ENCODE data around the gene DNAH17. TPM values are rescaled to one million over a fixed set of nuclear protein-coding genes. Genes with fewer than 3 reads are reported as not detected.

DNAH17 gene
- total RNA-seq, 2 experiments from 2014 or later: 0.41 to 0.45 TPM

DNA sequence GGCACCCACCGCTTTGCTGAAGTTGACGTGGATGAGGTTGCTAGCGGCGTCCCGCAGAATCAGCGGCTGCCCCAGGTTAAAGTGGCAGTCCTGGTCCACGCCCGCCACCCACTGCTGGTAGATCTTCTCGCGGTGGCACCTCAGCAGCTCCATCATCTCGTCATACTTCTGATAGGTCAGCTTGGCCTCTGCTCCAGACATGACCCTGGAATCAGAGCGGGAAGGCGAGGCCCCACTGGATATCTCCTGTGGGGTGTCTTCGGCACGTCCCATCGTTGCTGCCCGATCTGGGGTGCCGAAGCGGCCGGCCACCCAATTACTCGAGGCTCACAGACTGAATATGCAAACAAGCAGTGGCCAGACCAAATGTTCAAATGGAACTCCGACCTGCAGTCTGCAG lies 16.5 kb downstream of the DNAH17 start:
- Mint-ChIP-seq H3K9me3 (no peaks in the 10 kb centered on the region), H3K27ac (no peak overlapping the region), H3K4me1 (ENCODE audit: low read depth) (no peaks in the 10 kb centered on the region), H3K27me3 (no peaks in the 10 kb centered on the region), H3K36me3 (ENCODE audit: low read depth) (no peaks in the 10 kb centered on the region), H3K4me3 (no peak overlapping the region)
- TF ChIP-seq, protein P1, sequence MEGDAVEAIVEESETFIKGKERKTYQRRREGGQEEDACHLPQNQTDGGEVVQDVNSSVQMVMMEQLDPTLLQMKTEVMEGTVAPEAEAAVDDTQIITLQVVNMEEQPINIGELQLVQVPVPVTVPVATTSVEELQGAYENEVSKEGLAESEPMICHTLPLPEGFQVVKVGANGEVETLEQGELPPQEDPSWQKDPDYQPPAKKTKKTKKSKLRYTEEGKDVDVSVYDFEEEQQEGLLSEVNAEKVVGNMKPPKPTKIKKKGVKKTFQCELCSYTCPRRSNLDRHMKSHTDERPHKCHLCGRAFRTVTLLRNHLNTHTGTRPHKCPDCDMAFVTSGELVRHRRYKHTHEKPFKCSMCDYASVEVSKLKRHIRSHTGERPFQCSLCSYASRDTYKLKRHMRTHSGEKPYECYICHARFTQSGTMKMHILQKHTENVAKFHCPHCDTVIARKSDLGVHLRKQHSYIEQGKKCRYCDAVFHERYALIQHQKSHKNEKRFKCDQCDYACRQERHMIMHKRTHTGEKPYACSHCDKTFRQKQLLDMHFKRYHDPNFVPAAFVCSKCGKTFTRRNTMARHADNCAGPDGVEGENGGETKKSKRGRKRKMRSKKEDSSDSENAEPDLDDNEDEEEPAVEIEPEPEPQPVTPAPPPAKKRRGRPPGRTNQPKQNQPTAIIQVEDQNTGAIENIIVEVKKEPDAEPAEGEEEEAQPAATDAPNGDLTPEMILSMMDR (IDR thresholded peaks at IDR 0.05): no peak
- no peak for ATAC-seq
- ChIA-PET POLR2A (no interaction called here), CTCF (interaction anchor here (1.1 to 1.2 kb wide), 2 partner anchors 8 to 15 kb away, joined by 3 read pairs; no protein-coding TSS in a partner anchor)
- no peak for DNase-seq
- intact Hi-C loops (cut with micrococcal nuclease): no loop called here

DNA sequence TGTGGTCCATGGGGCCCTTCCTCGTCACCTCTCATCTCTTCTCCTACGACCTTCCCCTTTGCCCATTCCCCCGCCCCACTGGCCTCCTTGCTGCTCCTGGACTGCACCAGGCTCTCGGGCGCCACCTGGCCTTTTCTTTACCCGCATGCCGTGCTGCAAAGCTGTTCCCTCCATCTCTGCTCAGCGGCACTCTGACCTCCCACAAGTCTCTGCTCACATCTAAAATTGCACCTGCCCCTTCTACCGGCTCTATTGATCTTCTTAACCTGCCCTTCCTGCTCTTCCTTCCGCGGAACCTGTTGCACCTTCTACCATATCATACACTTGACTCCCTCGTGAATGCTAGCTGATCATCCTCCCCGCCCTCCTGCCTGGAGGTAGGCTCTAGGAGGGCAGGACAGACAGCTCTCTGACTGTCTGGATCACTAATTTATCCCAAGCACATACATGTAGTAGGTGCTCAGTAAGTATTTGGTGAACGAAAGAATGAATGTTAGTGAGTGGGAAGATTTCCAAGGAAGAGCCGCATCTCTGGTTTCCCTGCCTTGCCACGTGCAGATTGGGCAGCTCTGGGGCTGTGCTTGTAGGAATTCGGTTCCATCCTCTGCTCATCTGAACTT lies 17.3 kb downstream of the DNAH17 start:
- no peak overlapping the region for H3K4me3 Mint-ChIP-seq
- ChIA-PET CTCF (interaction anchor here (1.1 to 1.3 kb wide), 3 partner anchors 9 to 73 kb away, joined by 3 read pairs; no protein-coding TSS in a partner anchor), POLR2A (no interaction called here)
- H3K4me1 Mint-ChIP-seq (ENCODE audit: low read depth): no peaks in the 10 kb centered on the region
- ATAC-seq (peak; percentile 39), DNase-seq (peak; percentile 42)
- H3K36me3 Mint-ChIP-seq (ENCODE audit: low read depth): no peaks in the 10 kb centered on the region
- TF ChIP-seq, protein P1 (IDR thresholded peaks at IDR 0.05): peak; percentile 40
- H3K27me3 Mint-ChIP-seq: no peaks in the 10 kb centered on the region
- no peak overlapping the region for H3K27ac Mint-ChIP-seq
- no peaks in the 10 kb centered on the region for H3K9me3 Mint-ChIP-seq
- intact Hi-C loops (cut with micrococcal nuclease): no loop called here

DNA sequence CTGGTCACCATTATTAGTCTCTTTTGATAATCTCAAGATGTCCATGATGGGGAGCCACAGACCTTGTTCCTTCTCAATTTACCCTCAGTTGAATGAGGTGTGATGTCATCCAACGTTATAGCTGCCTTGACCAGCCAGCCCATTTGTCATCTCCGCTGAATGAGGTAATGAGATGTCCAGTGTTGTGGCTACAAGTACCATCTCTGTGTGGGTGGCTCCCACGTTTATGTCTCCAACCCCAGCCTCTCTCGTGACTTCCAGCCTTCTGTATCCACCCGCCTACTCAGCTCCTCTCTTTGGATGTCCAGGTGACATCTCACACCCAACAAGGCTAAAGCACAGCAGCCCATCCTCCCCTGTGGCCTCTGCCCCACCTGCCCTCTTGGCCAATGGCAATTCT lies 18.2 kb downstream of the DNAH17 start:
- Mint-ChIP-seq H3K27ac (no peak overlapping the region), H3K4me3 (no peak overlapping the region), H3K4me1 (ENCODE audit: low read depth) (no peaks in the 10 kb centered on the region), H3K9me3 (no peaks in the 10 kb centered on the region), H3K36me3 (ENCODE audit: low read depth) (no peaks in the 10 kb centered on the region), H3K27me3 (no peaks in the 10 kb centered on the region)
- DNase-seq: no peak
- intact Hi-C loops (cut with micrococcal nuclease): no loop called here
- CTCF ChIA-PET: interaction anchor here (1.3 kb wide), 1 partner anchor 72 kb away, joined by 3 read pairs; no protein-coding TSS in a partner anchor
- POLR2A ChIA-PET: no interaction called here
- no peak for ATAC-seq
- TF ChIP-seq, protein P1 (IDR thresholded peaks at IDR 0.05): no peak

DNA sequence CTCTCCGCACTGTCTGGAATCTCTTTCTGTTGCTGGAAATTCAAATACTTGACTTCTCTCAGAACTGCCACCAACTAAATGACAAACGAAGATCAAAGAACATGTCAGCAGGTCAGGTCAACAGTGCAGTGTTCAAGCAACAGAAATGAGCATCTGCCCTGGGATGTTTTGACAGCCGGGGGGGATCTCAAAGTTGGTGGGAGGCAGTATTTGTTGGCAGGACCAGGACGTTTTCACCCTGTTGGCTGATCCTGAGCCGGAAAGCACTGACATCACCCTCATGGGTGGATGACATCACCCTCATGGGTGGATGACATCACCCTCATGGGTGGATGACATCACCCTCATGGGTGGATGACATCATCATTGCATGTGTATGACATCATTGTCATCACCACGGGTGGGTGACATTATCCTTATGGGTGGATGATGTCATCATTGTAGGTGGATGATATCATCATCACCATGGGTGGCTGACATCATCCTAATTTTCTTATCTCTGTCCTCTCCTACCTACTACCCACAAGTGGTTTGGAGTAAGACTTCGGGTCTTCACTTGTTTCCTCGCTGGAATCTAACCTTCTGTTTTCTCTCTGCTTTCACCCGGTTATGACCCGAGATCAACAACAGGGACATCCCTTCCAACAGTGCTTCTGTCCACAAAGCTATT lies 18.9 kb downstream of the DNAH17 start:
- Mint-ChIP-seq H3K4me3 (no peak overlapping the region), H3K27me3 (no peaks in the 10 kb centered on the region), H3K9me3 (no peaks in the 10 kb centered on the region), H3K27ac (no peak overlapping the region), H3K36me3 (ENCODE audit: low read depth) (no peaks in the 10 kb centered on the region), H3K4me1 (ENCODE audit: low read depth) (no peaks in the 10 kb centered on the region)
- TF ChIP-seq, protein P1 (IDR thresholded peaks at IDR 0.05): no peak
- ATAC-seq: peak; percentile 27
- ChIA-PET CTCF (no interaction called here), POLR2A (no interaction called here)
- peak; percentile 28 for DNase-seq
- intact Hi-C loops (cut with micrococcal nuclease): no loop called here

DNA sequence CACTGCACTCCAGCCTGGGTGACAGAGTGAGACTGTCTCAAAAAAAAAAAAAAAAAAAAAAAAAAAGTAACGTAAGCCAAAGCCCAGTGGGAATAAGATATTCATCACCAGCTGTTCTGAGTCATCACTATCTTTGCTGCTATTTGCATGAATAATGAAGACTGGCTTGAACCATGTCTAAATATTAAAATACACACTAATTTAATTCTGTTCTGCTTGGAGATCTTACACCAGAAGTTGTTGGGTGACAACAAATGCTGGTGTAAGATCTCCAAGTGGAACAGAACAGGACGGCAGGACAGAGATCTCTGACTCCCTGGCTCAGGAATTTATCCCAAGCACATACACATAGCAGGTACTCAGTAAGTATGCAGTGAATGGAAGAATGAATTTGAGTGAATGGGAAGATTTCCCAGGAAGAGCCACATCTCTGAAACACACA lies 19.6 kb downstream of the DNAH17 start:
- TF ChIP-seq, protein P1 (IDR thresholded peaks at IDR 0.05): no peak
- ChIA-PET POLR2A (no interaction called here), CTCF (no interaction called here)
- Mint-ChIP-seq H3K9me3 (no peaks in the 10 kb centered on the region), H3K4me1 (ENCODE audit: low read depth) (no peaks in the 10 kb centered on the region), H3K27me3 (no peaks in the 10 kb centered on the region), H3K27ac (no peak overlapping the region), H3K36me3 (ENCODE audit: low read depth) (no peaks in the 10 kb centered on the region), H3K4me3 (no peak overlapping the region)
- ATAC-seq (no peak), DNase-seq (no peak)
- intact Hi-C loops (cut with micrococcal nuclease): no loop called here
